Right lobe of liver (tissue), 6 donors: ENCODE measurements around the gene XAB2. TPM values are rescaled to one million over a fixed set of nuclear protein-coding genes. Genes with fewer than 3 reads are reported as not detected.

Experiments used
- ATAC-seq, 4 donors: fragments of 200-7000 bp; cut with Tn5 transposase; one replicate each; pipeline ENCODE4 v1.9.1; 2020; ENCODE audit warnings: mild to moderate bottlenecking in 4 of 4, moderate library complexity in 4 of 4
- DNase-seq, 3 donors: peaks; one replicate each; pipeline ENCODE4 v3.0.0-alpha.2; 2020
- H3K27ac ChIP-seq, 3 donors: fragments of 200-600 bp; one replicate each; pipeline ENCODE4 v1.8.0; 2022
- H3K27me3 ChIP-seq, 2 donors: fragments of 200-600 bp; one replicate each; pipeline ENCODE4 v1.8.0; 2022
- H3K36me3 ChIP-seq, 4 donors: fragments of 200-600 bp; sonication (generic) in 1 of 4; one replicate each; pipeline versions ENCODE4 v1.5.1 to v1.8.0; 2017 to 2022; ENCODE audit warnings: control low read depth in 1 of 4
- H3K4me1 ChIP-seq, 4 donors: fragments of 200-600 bp; sonication (generic) in 1 of 4; one replicate each; pipeline versions ENCODE4 v1.5.1 to v1.8.0; 2017 to 2022; ENCODE audit warnings: control low read depth in 1 of 4
- H3K4me3 ChIP-seq, 3 donors: fragments of 200-600 bp; one replicate each; pipeline ENCODE4 v1.8.0; 2022
- H3K9me3 ChIP-seq, 4 donors: fragments of 200-600 bp; sonication (generic) in 1 of 4; one replicate each; pipeline versions ENCODE4 v1.5.1 to v1.8.0; 2017 to 2022; ENCODE audit warnings: control low read depth in 1 of 4
- POLR2A ChIP-seq: fragments of 450-650 bp; IDR thresholded peaks from one replicate; pipeline ENCODE4 v1.6.1; 2017; ENCODE audit warnings: antibody characterized with exemption, mild to moderate bottlenecking
- WGBS: methylation state at CpG from one replicate; pipeline ENCODE4 v1.1.6; 2018; ENCODE audit warnings: low coverage, low lambda C conversion rate; ENCODE audit not compliant: insufficient coverage; ENCODE audit errors: missing lambda C conversion rate; 5-methylcytosine and 5-hydroxymethylcytosine counted together
- intact Hi-C, 2 donors: fragments of 100-400 bp; cut with DNase I; formaldehyde crosslinking; loops; one replicate each; pipeline versions ENCODE4 v1.11.2 to v1.14.1; 2022
- total RNA-seq, 6 experiments: library from RNA; depleted of rRNA in 2 of 6; stranded (reverse); fragments of >200 nt in 2 of 6; fragmentation: NEBNext Ultra II Directional in 3 of 6; extraction: Animal tissue kit (Norgen Biotek cat#: 25700) in 3 of 6; gene quantifications; one replicate each; pipeline versions ENCODE4 v1.1.0 to v1.2.4, GENCODE V29; 2016 to 2023
- TF ChIP-seq, protein P1 (sequence below), 4 donors: fragments of 200-600 bp in 3 of 4; fragments of 450-650 bp in 1 of 4; IDR thresholded peaks; one replicate each; pipeline versions ENCODE4 v1.5.1 to v1.8.0; 2016 to 2022; ENCODE audit warnings: antibody characterized with exemption in 4 of 4, mild to moderate bottlenecking in 2 of 4
- donor health status: DM: no; HTN: yes; CAD: no.
- donor health status: DM: no; HTN: no; CAD: no.
- donor health status: DM: no; HTN: no; CAD: no.
- donor health status: DM: no; HTN: yes; CAD: no.
- donor health status: DM: no; HTN: yes; CAD: no.

Gene XAB2
- total RNA-seq, 6 experiments from 2014 or later, result 12.8 to 21.3 (median 17.8) TPM

DNA sequence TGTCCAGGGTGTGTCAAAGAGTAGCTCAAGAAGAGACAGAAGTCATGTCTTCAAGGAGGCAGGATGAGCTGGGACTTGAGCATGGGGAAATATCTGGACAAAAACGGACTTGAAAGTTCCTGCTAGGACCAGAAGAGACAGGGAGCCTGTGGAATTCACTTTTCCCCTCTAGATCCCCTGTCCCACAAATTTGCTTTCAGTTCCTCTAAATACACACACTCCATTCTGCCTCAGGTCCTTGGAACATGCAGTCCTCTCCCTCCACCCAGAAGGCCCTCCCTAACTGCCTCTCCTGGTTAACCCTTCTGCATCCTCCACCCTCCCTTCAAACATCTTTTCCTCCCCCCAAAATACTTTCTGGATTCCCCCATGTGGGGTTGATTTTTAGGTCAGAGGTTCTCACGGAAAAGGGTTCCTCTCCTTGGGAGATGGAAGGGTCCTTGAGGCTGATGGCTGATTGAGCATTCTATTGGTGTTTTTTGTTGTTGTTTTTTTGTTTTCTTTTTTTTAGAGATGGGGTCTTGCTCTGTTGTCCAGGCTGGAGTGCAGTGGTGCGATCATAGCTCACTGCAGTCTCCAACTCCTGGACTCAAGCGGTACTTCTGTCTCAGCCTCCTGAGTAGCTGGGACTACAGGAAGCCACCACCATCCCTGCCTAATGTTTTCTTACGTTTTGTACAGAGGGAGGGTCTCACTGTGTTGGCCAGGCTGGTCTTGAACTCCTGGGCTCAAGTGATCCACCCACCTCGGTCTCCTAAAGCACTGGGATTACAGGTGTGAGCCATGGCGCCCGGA lies 32.6 kb upstream of the XAB2 start:
- 65% methylated on average over 4 of the region's 8 CpGs for WGBS
- Histone ChIP-seq H3K27ac (no peak overlapping the region), H3K4me1 (no peaks in the 10 kb centered on the region), H3K36me3 (no peaks in the 10 kb centered on the region), H3K9me3 (no peaks in the 10 kb centered on the region), H3K27me3 (no peaks in the 10 kb centered on the region), H3K4me3 (no peak overlapping the region)
- TF ChIP-seq, protein P1, sequence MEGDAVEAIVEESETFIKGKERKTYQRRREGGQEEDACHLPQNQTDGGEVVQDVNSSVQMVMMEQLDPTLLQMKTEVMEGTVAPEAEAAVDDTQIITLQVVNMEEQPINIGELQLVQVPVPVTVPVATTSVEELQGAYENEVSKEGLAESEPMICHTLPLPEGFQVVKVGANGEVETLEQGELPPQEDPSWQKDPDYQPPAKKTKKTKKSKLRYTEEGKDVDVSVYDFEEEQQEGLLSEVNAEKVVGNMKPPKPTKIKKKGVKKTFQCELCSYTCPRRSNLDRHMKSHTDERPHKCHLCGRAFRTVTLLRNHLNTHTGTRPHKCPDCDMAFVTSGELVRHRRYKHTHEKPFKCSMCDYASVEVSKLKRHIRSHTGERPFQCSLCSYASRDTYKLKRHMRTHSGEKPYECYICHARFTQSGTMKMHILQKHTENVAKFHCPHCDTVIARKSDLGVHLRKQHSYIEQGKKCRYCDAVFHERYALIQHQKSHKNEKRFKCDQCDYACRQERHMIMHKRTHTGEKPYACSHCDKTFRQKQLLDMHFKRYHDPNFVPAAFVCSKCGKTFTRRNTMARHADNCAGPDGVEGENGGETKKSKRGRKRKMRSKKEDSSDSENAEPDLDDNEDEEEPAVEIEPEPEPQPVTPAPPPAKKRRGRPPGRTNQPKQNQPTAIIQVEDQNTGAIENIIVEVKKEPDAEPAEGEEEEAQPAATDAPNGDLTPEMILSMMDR (IDR thresholded peaks at IDR 0.05), result no peak
- no peak for TF ChIP-seq POLR2A
- DNase-seq (no peak), ATAC-seq (no peak)
- intact Hi-C loops, result no loop called here

DNA sequence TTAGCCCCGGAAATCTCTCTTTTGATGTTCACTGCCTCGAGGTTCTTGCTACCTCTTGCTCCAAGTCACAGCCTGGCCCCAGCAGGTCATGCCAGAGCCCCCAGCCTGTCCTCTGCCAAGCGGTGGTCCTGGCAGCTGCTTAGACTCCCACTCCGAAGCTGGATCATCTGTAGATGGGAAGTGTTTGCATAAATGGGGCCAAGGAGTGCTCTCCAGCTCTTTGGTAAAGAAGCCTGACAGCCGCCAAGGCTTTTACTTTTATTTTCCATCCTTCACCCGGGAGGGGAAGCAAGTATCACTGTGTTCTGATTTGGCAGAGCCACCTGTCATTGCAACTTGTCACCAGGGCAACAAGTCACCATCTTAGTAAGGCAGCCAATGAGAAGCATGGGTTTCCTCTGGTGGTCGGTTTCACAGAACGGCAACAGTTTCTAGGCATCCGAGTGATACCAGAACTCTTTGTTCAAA lies 28.9 kb upstream of the XAB2 start:
- TF ChIP-seq POLR2A, result no peak
- TF ChIP-seq, protein P1 (IDR thresholded peaks at IDR 0.05), result no peak
- H3K4me1 ChIP-seq, result no peaks in the 10 kb centered on the region
- intact Hi-C loops, result no loop called here
- 41% methylated on average over 7 of the region's 9 CpGs for WGBS
- ATAC-seq, result peak in 1 of 4 donors; percentile 38
- no peak overlapping the region for H3K4me3 ChIP-seq
- H3K9me3 ChIP-seq, result no peaks in the 10 kb centered on the region
- H3K27me3 ChIP-seq, result no peaks in the 10 kb centered on the region
- H3K27ac ChIP-seq, result no peak overlapping the region
- DNase-seq, result no peak
- no peaks in the 10 kb centered on the region for H3K36me3 ChIP-seq

DNA sequence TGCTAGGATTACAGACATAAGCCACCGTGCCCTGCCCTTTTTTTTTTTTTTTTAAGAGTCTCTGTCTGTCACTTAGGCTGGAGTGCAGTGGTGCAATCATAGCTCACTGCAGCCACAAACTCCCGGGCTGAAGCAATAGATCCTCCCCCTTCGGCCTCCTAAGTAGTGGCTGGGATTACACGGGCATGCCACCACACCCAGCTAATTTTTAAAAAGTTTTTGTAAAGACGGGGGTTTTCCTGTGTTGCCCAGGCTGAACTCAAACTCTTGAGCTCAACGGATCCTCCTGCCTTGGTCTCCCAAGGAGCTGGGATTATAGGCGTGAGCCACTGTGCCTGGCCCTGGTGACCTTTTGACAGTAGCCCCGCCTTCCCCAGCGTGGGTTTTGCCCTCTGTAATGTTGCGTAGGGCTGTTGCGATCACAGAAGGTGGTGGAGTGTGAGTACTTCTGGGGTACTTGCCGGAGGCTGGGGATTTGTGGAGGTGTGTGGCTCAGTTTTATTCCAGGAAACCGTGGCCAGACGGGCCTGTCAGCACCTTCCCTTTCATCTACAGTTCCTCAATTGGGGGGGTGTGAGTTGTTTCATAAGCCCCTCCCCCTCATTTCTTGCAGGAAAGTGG lies 27.9 kb upstream of the XAB2 start:
- H3K4me3 ChIP-seq, result no peak overlapping the region
- H3K36me3 ChIP-seq, result no peaks in the 10 kb centered on the region
- H3K4me1 ChIP-seq, result peaks cover 0 to 5% (median 2%) of the 10 kb centered on the region in 4 donors
- peak; percentile 58 to 78 (median 68) for ATAC-seq
- 21% methylated on average over 5 of the region's 14 CpGs for WGBS
- no peak overlapping the region for H3K27ac ChIP-seq
- no peaks in the 10 kb centered on the region for H3K9me3 ChIP-seq
- intact Hi-C loops, result no loop called here
- no peak for DNase-seq
- TF ChIP-seq POLR2A, result no peak
- TF ChIP-seq, protein P1 (IDR thresholded peaks at IDR 0.05), result no peak
- no peaks in the 10 kb centered on the region for H3K27me3 ChIP-seq

DNA sequence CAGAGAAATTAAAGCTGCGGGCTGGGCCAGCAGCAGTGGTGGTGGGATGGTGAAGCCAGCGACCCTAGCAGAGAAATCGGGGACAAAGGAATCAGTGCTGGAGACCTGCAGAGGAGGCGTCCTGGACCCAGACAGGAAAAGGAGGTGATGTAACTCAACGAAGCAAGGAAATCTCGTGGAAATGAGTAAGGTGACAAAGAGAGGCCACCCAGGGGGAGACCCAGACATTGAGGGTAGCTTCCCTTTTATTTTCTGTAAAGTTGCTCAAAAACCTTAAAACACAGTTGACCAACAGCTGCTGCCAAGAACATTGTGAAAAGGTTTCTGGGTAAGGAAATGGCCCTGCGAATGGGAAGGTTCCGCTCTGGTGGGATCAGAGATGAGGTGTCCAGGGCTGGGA lies 26.2 kb upstream of the XAB2 start:
- intact Hi-C loops, result no loop called here
- no peaks in the 10 kb centered on the region for H3K27me3 ChIP-seq
- DNase-seq, result no peak
- H3K4me1 ChIP-seq, result peaks cover 0 to 9% (median 3%) of the 10 kb centered on the region in 4 donors
- 77% methylated on average over 6 of the region's 8 CpGs for WGBS
- no peaks in the 10 kb centered on the region for H3K36me3 ChIP-seq
- H3K27ac ChIP-seq, result no peak overlapping the region
- H3K9me3 ChIP-seq, result no peaks in the 10 kb centered on the region
- ATAC-seq, result no peak
- no peak overlapping the region for H3K4me3 ChIP-seq
- TF ChIP-seq, protein P1 (IDR thresholded peaks at IDR 0.05), result no peak
- no peak for TF ChIP-seq POLR2A
